SK-N-SH (cell line): ENCODE measurements around the gene DGCR2. TPM values are rescaled to one million over a fixed set of nuclear protein-coding genes. Genes with fewer than 3 reads are reported as not detected.

Source experiments
- CTCF ChIA-PET: fragments of 300-600, 350-600 bp; formaldehyde crosslinking; extraction: SDS; loops from one replicate; lab custom pipeline; 2021; lab: Yijun Ruan, JAX
- POLR2A ChIA-PET: fragments of 350-600 bp; sonication (Branson Sonifier 250); formaldehyde crosslinking; extraction: SDS; loops from one replicate; lab custom pipeline; 2020; ENCODE audit warnings: antibody characterized with exemption, inconsistent platforms; lab: Yijun Ruan, JAX
- DNase-seq: peaks from one replicate; pipeline ENCODE4 v3.0.0; 2012
- H2AFZ ChIP-seq: fragments of 200-600 bp; sonication (generic); 2 replicates; pipeline ENCODE4 v1.8.1; 2016; ENCODE audit warnings: antibody characterized with exemption, mild to moderate bottlenecking, low read depth
- H3F3A ChIP-seq: fragments of 200-600 bp; sonication (generic); replicated peaks from 2 replicates; pipeline ENCODE3; 2016; ENCODE audit warnings: antibody characterized with exemption, mild to moderate bottlenecking; ENCODE audit not compliant: insufficient read depth
- H3K27ac ChIP-seq, 2 experiments: fragments of 200-500 bp in 1 of 2; fragments of 200-600 bp in 1 of 2; sonication (Bioruptor generic) in 1 of 2; sonication (generic), shearing (Covaris generic) in 1 of 2; 2 replicates each; pipeline versions ENCODE4 v1.5.1 to v1.6.1; 2014 to 2016; ENCODE audit warnings: low read depth in 2 of 2, inconsistent platforms in 1 of 2, low read length in 1 of 2, mild to moderate bottlenecking in 1 of 2, mixed read lengths in 1 of 2
- H3K27me3 ChIP-seq: fragments of 200-600 bp; sonication (generic), shearing (Covaris generic); 2 replicates; pipeline ENCODE4 v1.6.1; 2016; ENCODE audit warnings: mixed run types; ENCODE audit not compliant: insufficient read depth
- H3K36me3 ChIP-seq, 2 experiments: fragments of 200-500 bp in 1 of 2; fragments of 200-600 bp in 1 of 2; sonication (Bioruptor generic) in 1 of 2; sonication (generic) in 1 of 2; replicated peaks in 1 of 2; 2 replicates each; pipeline versions ENCODE3 to v1.5.1; 2014 to 2016; ENCODE audit warnings: low read length in 1 of 2, mild to moderate bottlenecking in 1 of 2; ENCODE audit not compliant: insufficient read depth in 2 of 2, control insufficient read depth in 1 of 2
- H3K4me1 ChIP-seq, 2 experiments: fragments of 200-500 bp in 1 of 2; fragments of 200-600 bp in 1 of 2; sonication (Bioruptor generic) in 1 of 2; sonication (generic), shearing (Covaris generic) in 1 of 2; 2 replicates each; pipeline versions ENCODE4 v1.5.1 to v1.6.1; 2014 to 2016; ENCODE audit warnings: low read depth in 1 of 2, low read length in 1 of 2, mixed run types in 1 of 2; ENCODE audit not compliant: insufficient read depth in 2 of 2, control insufficient read depth in 1 of 2
- H3K4me2 ChIP-seq: fragments of 200-600 bp; sonication (generic), shearing (Covaris generic); 2 replicates; pipeline ENCODE4 v1.6.1; 2017; ENCODE audit warnings: mixed run types
- H3K4me3 ChIP-seq, 2 experiments: fragments of 200-500 bp in 1 of 2; fragments of 200-600 bp in 1 of 2; sonication (Bioruptor generic) in 1 of 2; sonication (generic), shearing (Covaris generic) in 1 of 2; 2 replicates each; pipeline versions ENCODE4 v1.5.1 to v1.8.1; 2014 to 2016; ENCODE audit warnings: low read depth in 2 of 2, inconsistent platforms in 1 of 2, low read length in 1 of 2, mild to moderate bottlenecking in 1 of 2, mixed read lengths in 1 of 2, moderate library complexity in 1 of 2
- H3K79me2 ChIP-seq: fragments of 200-600 bp; sonication (generic); 2 replicates; pipeline ENCODE4 v1.8.1; 2017; ENCODE audit warnings: mild to moderate bottlenecking; ENCODE audit not compliant: insufficient read depth
- H3K9ac ChIP-seq: fragments of 200-600 bp; sonication (generic); 2 replicates; pipeline ENCODE4 v1.6.1; 2017; ENCODE audit warnings: mixed run types
- H3K9me2 ChIP-seq: fragments of 200-600 bp; sonication (generic); 2 replicates; pipeline ENCODE4 v1.6.1; 2017; ENCODE audit warnings: mixed run types
- H3K9me3 ChIP-seq: fragments of 200-600 bp; sonication (generic); 2 replicates; pipeline ENCODE4 v1.6.1; 2017; ENCODE audit warnings: mixed run types, mild to moderate bottlenecking, moderate library complexity
- H4K20me1 ChIP-seq: fragments of 200-600 bp; sonication (generic); 2 replicates; pipeline ENCODE4 v1.6.1; 2017; ENCODE audit warnings: mild to moderate bottlenecking, mixed run types; ENCODE audit not compliant: insufficient read depth
- CHD2 ChIP-seq: fragments of 150-350 bp; IDR thresholded peaks from 2 replicates; pipeline ENCODE4 v1.6.1; 2018; ENCODE audit warnings: low read length; ENCODE audit not compliant: partially characterized antibody
- CTCF ChIP-seq: fragments of 200-600 bp; sonication (generic); IDR thresholded peaks from 2 replicates; pipeline ENCODE4 v1.6.1; 2017; ENCODE audit warnings: antibody characterized with exemption, mild to moderate bottlenecking, moderate library complexity
- ELF1 ChIP-seq: IDR thresholded peaks from 2 replicates; pipeline ENCODE4 v1.4.0; 2012
- FOXJ3 ChIP-seq: sonication (generic); formaldehyde crosslinking; IDR thresholded peaks from 2 replicates; pipeline ENCODE4 v1.5.1; 2020; ENCODE audit warnings: mild to moderate bottlenecking, missing genetic modification reagents
- FOXM1 ChIP-seq: IDR thresholded peaks from 2 replicates; pipeline ENCODE4 v1.4.0; 2012; ENCODE audit warnings: low read depth, mild to moderate bottlenecking
- GABPA ChIP-seq: IDR thresholded peaks from 2 replicates; pipeline ENCODE4 v1.4.0; 2012; ENCODE audit warnings: low read depth, mild to moderate bottlenecking
- JUND ChIP-seq: IDR thresholded peaks from 2 replicates; pipeline ENCODE4 v1.4.0; 2012
- MXI1 ChIP-seq: IDR thresholded peaks from 2 replicates; pipeline ENCODE4 v1.6.1; 2012; ENCODE audit warnings: mild to moderate bottlenecking, low read depth, low read length, improper control_type of control experiment
- NRF1 ChIP-seq: IDR thresholded peaks from 2 replicates; pipeline ENCODE4 v1.6.1; 2012; ENCODE audit warnings: low read depth, mild to moderate bottlenecking, low read length
- RCOR1 ChIP-seq: fragments of 150-350 bp; IDR thresholded peaks from 2 replicates; pipeline ENCODE4 v1.6.1; 2017; ENCODE audit warnings: antibody characterized with exemption, low read length
- RXRA ChIP-seq: IDR thresholded peaks from 2 replicates; pipeline ENCODE4 v1.4.0; 2012; ENCODE audit warnings: low read depth, mild to moderate bottlenecking, borderline replicate concordance
- SIN3A ChIP-seq: IDR thresholded peaks from 2 replicates; pipeline ENCODE4 v1.6.1; 2012; ENCODE audit warnings: low read depth, mild to moderate bottlenecking, low read length, moderate library complexity, borderline replicate concordance
- SMC3 ChIP-seq: IDR thresholded peaks from 2 replicates; pipeline ENCODE4 v1.6.1; 2012; ENCODE audit warnings: low read depth, low read length, improper control_type of control experiment
- TAF1 ChIP-seq: IDR thresholded peaks from 2 replicates; pipeline ENCODE4 v1.6.1; 2012; ENCODE audit warnings: low read depth, mild to moderate bottlenecking, low read length, moderate library complexity, borderline replicate concordance
- TCF12 ChIP-seq: IDR thresholded peaks from 2 replicates; pipeline ENCODE4 v1.4.0; 2012
- TEAD4 ChIP-seq: IDR thresholded peaks from 2 replicates; pipeline ENCODE4 v1.4.0; 2012; ENCODE audit warnings: mild to moderate bottlenecking, borderline replicate concordance; ENCODE audit not compliant: insufficient read depth
- USF1 ChIP-seq: IDR thresholded peaks from 2 replicates; pipeline ENCODE4 v1.4.0; 2012; ENCODE audit warnings: low read depth, borderline replicate concordance
- WGBS: methylation state at CpG from one replicate; pipeline ENCODE4 v1.1.6; 2017; ENCODE audit warnings: low lambda C conversion rate; 5-methylcytosine and 5-hydroxymethylcytosine counted together
- polyA plus RNA-seq, 3 experiments: library from polyadenylated mRNA; depleted of rRNA; stranded (reverse); fragments of >200 nt; gene quantifications; 2 replicates each; pipeline ENCODE4 v1.2.3, GENCODE V29; 2012
- TF ChIP-seq, protein P1 (sequence below): IDR thresholded peaks from 2 replicates; pipeline ENCODE4; 2012
- TF ChIP-seq, protein P2 (sequence below): IDR thresholded peaks from 2 replicates; pipeline ENCODE4 v1.4.0; 2012; ENCODE audit warnings: low read depth
- TF ChIP-seq, protein P3 (sequence below): IDR thresholded peaks from 2 replicates; pipeline ENCODE4 v1.4.0; 2012; ENCODE audit warnings: low read depth, borderline replicate concordance

DGCR2 gene
- polyA plus RNA-seq, 1 of the 3 experiments (the other 2 are of a cell fraction): 30.4 TPM

GRCh38 chr22:19128009-19128401 lies 5.8 kb upstream of the DGCR2 start (continued):
- TF ChIP-seq SMC3: no peak

GRCh38 chr22:19127329-19128008 lies 5.3 kb upstream of the DGCR2 start:
- WGBS: 86% methylated on average over 8 of the region's 16 CpGs
- H3K4me2 ChIP-seq: no peak overlapping the region
- no peak overlapping the region for H3K9ac ChIP-seq
- H3F3A ChIP-seq: no peaks in the 10 kb centered on the region
- no peaks in the 10 kb centered on the region for H3K9me2 ChIP-seq
- no peaks in the 10 kb centered on the region for H3K27me3 ChIP-seq
- H3K27ac ChIP-seq: no peak overlapping the region
- no peak for DNase-seq
- no peaks in the 10 kb centered on the region for H4K20me1 ChIP-seq
- ChIA-PET CTCF (interaction anchor here (2.1 kb wide), 1 partner anchor 17 kb away, joined by 14 read pairs; the partner anchor contains the start of gene ESS2), POLR2A (interaction anchor here (0.6 kb wide), 1 partner anchor 107 kb away, joined by 3 read pairs; no protein-coding TSS in a partner anchor)
- TF ChIP-seq, protein P1, sequence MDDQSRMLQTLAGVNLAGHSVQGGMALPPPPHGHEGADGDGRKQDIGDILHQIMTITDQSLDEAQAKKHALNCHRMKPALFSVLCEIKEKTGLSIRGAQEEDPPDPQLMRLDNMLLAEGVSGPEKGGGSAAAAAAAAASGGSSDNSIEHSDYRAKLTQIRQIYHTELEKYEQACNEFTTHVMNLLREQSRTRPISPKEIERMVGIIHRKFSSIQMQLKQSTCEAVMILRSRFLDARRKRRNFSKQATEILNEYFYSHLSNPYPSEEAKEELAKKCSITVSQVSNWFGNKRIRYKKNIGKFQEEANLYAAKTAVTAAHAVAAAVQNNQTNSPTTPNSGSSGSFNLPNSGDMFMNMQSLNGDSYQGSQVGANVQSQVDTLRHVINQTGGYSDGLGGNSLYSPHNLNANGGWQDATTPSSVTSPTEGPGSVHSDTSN: no peak
- TF ChIP-seq CHD2 (no peak), NRF1 (no peak), RCOR1 (no peak), GABPA (no peak), RXRA (no peak), TCF12 (no peak), TAF1 (no peak), MXI1 (no peak), SMC3 (no peak), TEAD4 (no peak), FOXJ3 (CRISPR knock-in tag) (no peak), ELF1 (no peak), JUND (no peak), CTCF (no peak), FOXM1 (no peak), SIN3A (no peak), USF1 (no peak)
- TF ChIP-seq, protein P2, sequence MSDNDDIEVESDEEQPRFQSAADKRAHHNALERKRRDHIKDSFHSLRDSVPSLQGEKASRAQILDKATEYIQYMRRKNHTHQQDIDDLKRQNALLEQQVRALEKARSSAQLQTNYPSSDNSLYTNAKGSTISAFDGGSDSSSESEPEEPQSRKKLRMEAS: no peak
- TF ChIP-seq, protein P3, sequence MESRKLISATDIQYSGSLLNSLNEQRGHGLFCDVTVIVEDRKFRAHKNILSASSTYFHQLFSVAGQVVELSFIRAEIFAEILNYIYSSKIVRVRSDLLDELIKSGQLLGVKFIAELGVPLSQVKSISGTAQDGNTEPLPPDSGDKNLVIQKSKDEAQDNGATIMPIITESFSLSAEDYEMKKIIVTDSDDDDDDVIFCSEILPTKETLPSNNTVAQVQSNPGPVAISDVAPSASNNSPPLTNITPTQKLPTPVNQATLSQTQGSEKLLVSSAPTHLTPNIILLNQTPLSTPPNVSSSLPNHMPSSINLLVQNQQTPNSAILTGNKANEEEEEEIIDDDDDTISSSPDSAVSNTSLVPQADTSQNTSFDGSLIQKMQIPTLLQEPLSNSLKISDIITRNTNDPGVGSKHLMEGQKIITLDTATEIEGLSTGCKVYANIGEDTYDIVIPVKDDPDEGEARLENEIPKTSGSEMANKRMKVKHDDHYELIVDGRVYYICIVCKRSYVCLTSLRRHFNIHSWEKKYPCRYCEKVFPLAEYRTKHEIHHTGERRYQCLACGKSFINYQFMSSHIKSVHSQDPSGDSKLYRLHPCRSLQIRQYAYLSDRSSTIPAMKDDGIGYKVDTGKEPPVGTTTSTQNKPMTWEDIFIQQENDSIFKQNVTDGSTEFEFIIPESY: no peak
- H2AFZ ChIP-seq: no peak overlapping the region
- H3K79me2 ChIP-seq: no peaks in the 10 kb centered on the region
- no peak overlapping the region for H3K4me3 ChIP-seq
- peaks cover 0 to 6% of the 10 kb centered on the region in 2 experiments; a peak in 1 of 4 replicates for H3K4me1 ChIP-seq
- no peaks in the 10 kb centered on the region for H3K9me3 ChIP-seq
- H3K36me3 ChIP-seq: peaks cover under 1 to 4% of the 10 kb centered on the region in 2 experiments
